Testis (tissue), 3 donors: Measurements from ENCODE around the gene LTB. TPM values are rescaled to one million over a fixed set of nuclear protein-coding genes. Genes with fewer than 3 reads are reported as not detected.

Experiments
- DNase-seq: peaks from one replicate; pipeline ENCODE4 v3.0.0-alpha.2; 2019
- H3K27ac ChIP-seq, 2 donors: fragments of 200-600 bp; sonication (generic); one replicate each; pipeline ENCODE4 v1.5.1; 2019
- H3K27me3 ChIP-seq: fragments of 200-600 bp; sonication (generic); one replicate; pipeline ENCODE4 v1.5.1; 2019
- H3K36me3 ChIP-seq: fragments of 200-600 bp; sonication (generic); one replicate; pipeline ENCODE4 v1.5.1; 2017; ENCODE audit warnings: low read depth; ENCODE audit errors: missing control alignments
- H3K4me1 ChIP-seq: fragments of 200-600 bp; sonication (generic); one replicate; pipeline ENCODE4 v1.5.1; 2019
- H3K4me3 ChIP-seq, 2 donors: fragments of 200-600 bp; sonication (generic); one replicate each; pipeline ENCODE4 v1.5.1; 2017 to 2019
- H3K9me3 ChIP-seq: fragments of 200-600 bp; sonication (generic); one replicate; pipeline ENCODE4 v1.5.1; 2017
- POLR2A ChIP-seq: fragments of 450-650 bp; IDR thresholded peaks from one replicate; pipeline ENCODE4 v1.6.1; 2017; ENCODE audit warnings: antibody characterized with exemption, mild to moderate bottlenecking, moderate library complexity
- WGBS, 2 donors: methylation state at CpG; one replicate each; pipeline ENCODE4 v1.1.5; 2018; 5-methylcytosine and 5-hydroxymethylcytosine counted together
- intact Hi-C: fragments of 100-400 bp; cut with DNase I; formaldehyde crosslinking; loops from one replicate; pipeline ENCODE4 v1.15.1; 2023; ENCODE audit warnings: low total_unique reads
- polyA plus RNA-seq: library from polyadenylated mRNA; stranded (reverse); fragments of 350-450 nt; fragmentation: Illumina TruSeq; extraction: RNeasy Lipid Tissue Mini Kit (QIAGEN cat#74804); gene quantifications from one replicate; pipeline ENCODE4 v1.2.3, GENCODE V29; 2014; ENCODE audit warnings: low read depth, low replicate concordance; ENCODE audit not compliant: insufficient read depth
- total RNA-seq, 2 donors: library from RNA; depleted of rRNA; stranded (reverse); fragments of >200 nt; gene quantifications; one replicate each; pipeline ENCODE4 v1.2.3, GENCODE V29; 2016
- TF ChIP-seq, protein P1 (sequence below), 3 experiments: fragments of 450-650 bp in 2 of 3; fragments of 200-600 bp in 1 of 3; sonication (generic) in 1 of 3; IDR thresholded peaks; one replicate each; pipeline ENCODE4 v1.5.1; 2016 to 2019; ENCODE audit warnings: antibody characterized with exemption in 3 of 3, mild to moderate bottlenecking in 2 of 3, moderate library complexity in 1 of 3

The LTB gene
- total and polyA plus RNA-seq, 3 donors from 2014 or later, result 2.0 to 7.2 TPM; not detected in 1

DNA sequence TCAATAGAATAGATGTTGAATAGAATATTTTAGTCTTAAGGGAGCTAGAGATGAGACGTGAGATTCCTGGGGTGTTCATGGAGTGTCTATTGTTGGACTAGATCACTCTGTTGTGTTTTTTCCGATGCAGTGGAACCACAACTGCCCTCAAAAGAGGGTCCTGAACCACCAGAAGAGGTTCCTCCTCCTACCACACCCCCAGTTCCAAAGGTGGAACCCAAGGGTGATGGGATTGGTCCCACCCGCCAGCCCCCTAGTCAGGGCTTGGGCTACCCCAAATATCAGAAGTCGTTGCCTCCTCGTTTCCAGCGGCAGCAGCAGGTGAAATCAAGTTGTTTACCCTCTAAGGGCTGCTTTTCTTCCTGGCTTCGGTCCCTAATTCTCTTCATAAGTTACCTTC, 46.8 kb upstream of the LTB start:
- Histone ChIP-seq H3K27me3 (no peaks in the 10 kb centered on the region), H3K4me3 (no peak overlapping the region), H3K36me3 (peaks cover 3% of the 10 kb centered on the region), H3K9me3 (no peaks in the 10 kb centered on the region), H3K27ac (no peak overlapping the region), H3K4me1 (peaks cover 4% of the 10 kb centered on the region)
- intact Hi-C loops, result no loop called here
- DNase-seq, result no peak
- WGBS, 2 donors, result 85 to 86% methylated on average over 7 of the region's 7 CpGs
- TF ChIP-seq, protein P1, sequence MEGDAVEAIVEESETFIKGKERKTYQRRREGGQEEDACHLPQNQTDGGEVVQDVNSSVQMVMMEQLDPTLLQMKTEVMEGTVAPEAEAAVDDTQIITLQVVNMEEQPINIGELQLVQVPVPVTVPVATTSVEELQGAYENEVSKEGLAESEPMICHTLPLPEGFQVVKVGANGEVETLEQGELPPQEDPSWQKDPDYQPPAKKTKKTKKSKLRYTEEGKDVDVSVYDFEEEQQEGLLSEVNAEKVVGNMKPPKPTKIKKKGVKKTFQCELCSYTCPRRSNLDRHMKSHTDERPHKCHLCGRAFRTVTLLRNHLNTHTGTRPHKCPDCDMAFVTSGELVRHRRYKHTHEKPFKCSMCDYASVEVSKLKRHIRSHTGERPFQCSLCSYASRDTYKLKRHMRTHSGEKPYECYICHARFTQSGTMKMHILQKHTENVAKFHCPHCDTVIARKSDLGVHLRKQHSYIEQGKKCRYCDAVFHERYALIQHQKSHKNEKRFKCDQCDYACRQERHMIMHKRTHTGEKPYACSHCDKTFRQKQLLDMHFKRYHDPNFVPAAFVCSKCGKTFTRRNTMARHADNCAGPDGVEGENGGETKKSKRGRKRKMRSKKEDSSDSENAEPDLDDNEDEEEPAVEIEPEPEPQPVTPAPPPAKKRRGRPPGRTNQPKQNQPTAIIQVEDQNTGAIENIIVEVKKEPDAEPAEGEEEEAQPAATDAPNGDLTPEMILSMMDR (IDR thresholded peaks at IDR 0.05), result no peak

DNA sequence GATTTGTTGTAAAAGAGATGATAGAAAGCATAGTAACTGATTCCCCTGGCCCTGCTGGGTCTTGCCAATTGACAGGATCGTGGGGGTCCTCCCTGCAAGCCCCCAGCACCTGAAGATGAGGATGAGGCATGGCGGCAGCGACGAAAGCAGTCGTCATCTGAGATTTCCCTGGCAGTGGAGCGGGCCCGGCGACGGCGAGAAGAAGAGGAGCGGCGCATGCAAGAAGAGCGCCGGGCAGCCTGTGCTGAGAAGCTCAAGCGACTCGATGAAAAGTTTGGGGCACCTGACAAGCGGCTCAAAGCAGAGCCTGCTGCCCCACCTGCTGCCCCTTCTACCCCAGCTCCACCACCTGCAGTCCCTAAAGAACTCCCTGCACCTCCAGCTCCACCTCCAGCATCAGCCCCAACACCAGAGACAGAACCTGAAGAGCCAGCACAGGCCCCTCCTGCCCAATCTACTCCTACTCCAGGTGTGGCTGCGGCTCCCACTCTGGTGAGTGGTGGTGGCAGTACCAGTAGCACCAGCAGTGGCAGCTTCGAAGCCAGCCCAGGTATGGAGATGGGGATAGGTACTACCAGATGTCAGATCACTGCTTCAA, 45.6 kb upstream of the LTB start:
- intact Hi-C loops, result no loop called here
- Histone ChIP-seq H3K27me3 (no peaks in the 10 kb centered on the region), H3K4me3 (no peak overlapping the region), H3K36me3 (peaks cover 3% of the 10 kb centered on the region), H3K27ac (no peak overlapping the region), H3K9me3 (no peaks in the 10 kb centered on the region), H3K4me1 (peaks cover 3% of the 10 kb centered on the region)
- DNase-seq, result no peak
- WGBS, 2 donors, result 94 to 100% methylated on average over 3 to 19 of the region's 19 CpGs
- no peak for TF ChIP-seq POLR2A
- TF ChIP-seq, protein P1 (IDR thresholded peaks at IDR 0.05), result no peak

DNA sequence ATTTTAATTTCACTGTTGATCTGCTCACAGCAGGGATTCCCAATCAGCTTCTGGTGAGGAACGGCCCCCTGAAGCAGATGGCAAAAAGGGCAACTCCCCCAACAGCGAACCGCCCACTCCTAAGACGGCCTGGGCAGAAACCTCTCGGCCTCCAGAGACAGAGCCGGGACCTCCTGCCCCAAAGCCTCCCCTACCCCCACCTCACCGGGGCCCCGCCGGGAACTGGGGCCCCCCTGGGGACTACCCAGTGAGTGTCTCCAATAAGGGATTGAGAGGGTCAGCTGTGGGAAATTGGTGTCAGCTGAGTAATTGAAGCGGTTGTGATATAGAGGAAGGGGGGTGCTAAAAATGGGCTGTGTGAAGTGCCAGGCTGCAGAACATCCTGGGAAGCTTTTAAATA, 44.7 kb upstream of the LTB start:
- Histone ChIP-seq H3K4me1 (peaks cover 9% of the 10 kb centered on the region), H3K36me3 (peaks cover 3% of the 10 kb centered on the region), H3K4me3 (no peak overlapping the region), H3K9me3 (no peaks in the 10 kb centered on the region), H3K27ac (no peak overlapping the region), H3K27me3 (no peaks in the 10 kb centered on the region)
- DNase-seq, result no peak
- intact Hi-C loops, result no loop called here
- TF ChIP-seq, protein P1 (IDR thresholded peaks at IDR 0.05), result no peak
- 86 to 94% methylated on average over 9 to 10 of the region's 10 CpGs for WGBS, 2 donors

DNA sequence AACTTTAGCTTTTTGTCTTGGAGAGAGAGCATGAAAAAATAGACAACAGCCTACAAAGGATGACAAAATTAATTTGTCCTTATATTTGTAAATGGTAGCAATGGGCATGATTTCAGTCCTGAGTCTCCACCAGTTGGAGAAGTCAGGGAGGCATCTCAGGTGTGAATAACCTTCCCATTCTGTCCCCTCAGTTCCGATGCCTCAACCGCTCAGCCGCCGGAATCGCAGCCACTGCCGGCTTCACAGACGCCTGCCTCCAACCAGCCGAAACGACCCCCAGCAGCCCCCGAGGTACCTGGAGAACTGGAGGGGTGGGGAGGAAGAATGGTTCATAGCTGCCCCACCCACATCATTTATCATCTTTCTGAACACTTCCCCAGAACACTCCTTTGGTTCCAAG, 41.8 kb upstream of the LTB start:
- no peak overlapping the region for H3K27ac ChIP-seq
- no peaks in the 10 kb centered on the region for H3K27me3 ChIP-seq
- 87 to 88% methylated on average over 10 of the region's 10 CpGs for WGBS, 2 donors
- intact Hi-C loops, result no loop called here
- H3K9me3 ChIP-seq, result no peaks in the 10 kb centered on the region
- H3K4me3 ChIP-seq, result no peak overlapping the region
- H3K36me3 ChIP-seq, result no peaks in the 10 kb centered on the region
- TF ChIP-seq, protein P1 (IDR thresholded peaks at IDR 0.05), result no peak
- H3K4me1 ChIP-seq, result peaks cover 15% of the 10 kb centered on the region
- DNase-seq, result no peak

DNA sequence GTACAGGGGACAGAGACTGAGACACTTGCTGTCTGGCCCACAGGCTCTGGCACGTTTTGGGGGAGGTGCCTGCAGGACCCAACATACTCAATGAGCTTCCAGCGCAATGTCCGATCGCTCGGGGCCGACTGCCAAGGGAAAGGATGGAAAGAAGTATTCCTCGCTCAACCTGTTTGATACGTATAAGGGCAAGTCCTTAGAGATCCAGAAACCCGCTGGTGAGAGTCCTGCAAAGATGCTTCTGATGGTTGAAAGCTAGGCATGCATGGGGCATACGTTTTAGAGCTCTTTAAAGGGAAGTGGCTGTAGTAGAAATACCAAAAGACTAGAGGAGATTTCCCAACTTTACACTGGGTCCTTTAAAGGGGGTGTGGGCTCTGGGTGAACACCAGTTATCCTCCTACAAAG, 40.5 kb upstream of the LTB start:
- no peaks in the 10 kb centered on the region for H3K36me3 ChIP-seq
- no peak for TF ChIP-seq POLR2A
- TF ChIP-seq, protein P1 (IDR thresholded peaks at IDR 0.05), result no peak
- intact Hi-C loops, result no loop called here
- no peaks in the 10 kb centered on the region for H3K9me3 ChIP-seq
- H3K4me1 ChIP-seq, result peaks cover 15% of the 10 kb centered on the region
- 42 to 51% methylated on average over 10 of the region's 10 CpGs for WGBS, 2 donors
- H3K27me3 ChIP-seq, result no peaks in the 10 kb centered on the region
- DNase-seq, result no peak
- no peak overlapping the region for H3K4me3 ChIP-seq
- H3K27ac ChIP-seq, result peak overlapping the region in 1 of 2 donors; percentile 91
